ENCODE results near the gene SYNDIG1. TPM values are rescaled to one million over a fixed set of nuclear protein-coding genes. Genes with fewer than 3 reads are reported as not detected.

SYNDIG1 gene
- total RNA-seq, 4 donors from 2014 or later: 0.20 to 1.3 (median 0.66) TPM; not detected in 1

GRCh38 chr20:24633521-24633920, 164.1 kb downstream of the SYNDIG1 start:
- no peak overlapping the region for H3K27ac ChIP-seq
- H3K9me3 ChIP-seq: no peaks in the 10 kb centered on the region
- H3K27me3 ChIP-seq: no peaks in the 10 kb centered on the region
- no peak for DNase-seq
- TF ChIP-seq POLR2A (IDR thresholded peaks at IDR 0.05) (no peak), CTCF (IDR thresholded peaks at IDR 0.05 in 4 of 5, conservative IDR thresholded peaks at IDR 0.05 in 1 of 5) (no peak)
- H3K4me3 ChIP-seq: no peak overlapping the region
- in situ Hi-C loops (cut with MboI; ENCODE audit: low sequenced_read_pairs in 4 of 4): no loop called here
- H3K36me3 ChIP-seq: no peaks in the 10 kb centered on the region
- intact Hi-C loops (cut with DNase I; ENCODE audit: low total_unique reads): no loop called here
- H3K4me1 ChIP-seq: no peaks in the 10 kb centered on the region
- no peak for ATAC-seq

GRCh38 chr20:24634855-24635254, 165.4 kb downstream of the SYNDIG1 start:
- no peak for TF ChIP-seq POLR2A (IDR thresholded peaks at IDR 0.05)
- Histone ChIP-seq H3K9me3 (no peaks in the 10 kb centered on the region), H3K27ac (no peak overlapping the region), H3K36me3 (no peaks in the 10 kb centered on the region), H3K27me3 (no peaks in the 10 kb centered on the region), H3K4me3 (no peak overlapping the region), H3K4me1 (no peaks in the 10 kb centered on the region)
- ATAC-seq: no peak
- DNase-seq: no peak
- intact Hi-C loops (cut with DNase I; ENCODE audit: low total_unique reads): no loop called here
- in situ Hi-C loops (cut with MboI; ENCODE audit: low sequenced_read_pairs in 4 of 4): no loop called here

- Histone ChIP-seq H3K27ac (no peak overlapping the region), H3K4me1 (no peaks in the 10 kb centered on the region), H3K27me3 (no peaks in the 10 kb centered on the region), H3K4me3 (no peak overlapping the region), H3K9me3 (no peaks in the 10 kb centered on the region), H3K36me3 (no peaks in the 10 kb centered on the region)
- DNase-seq (no peak), ATAC-seq (no peak)
- intact Hi-C loops (cut with DNase I; ENCODE audit: low total_unique reads) (no loop called here), in situ Hi-C loops (cut with MboI; ENCODE audit: low sequenced_read_pairs in 4 of 4) (no loop called here)
- no peak for TF ChIP-seq CTCF (IDR thresholded peaks at IDR 0.05 in 4 of 5, conservative IDR thresholded peaks at IDR 0.05 in 1 of 5)
- TF ChIP-seq POLR2A (IDR thresholded peaks at IDR 0.05): no peak
These were observed 167.2 kb downstream of the SYNDIG1 start for GRCh38 chr20:24636626-24637025.

GRCh38 chr20:24637087-24637486, 167.7 kb downstream of the SYNDIG1 start:
- in situ Hi-C loops (cut with MboI; ENCODE audit: low sequenced_read_pairs in 4 of 4): no loop called here
- TF ChIP-seq CTCF (IDR thresholded peaks at IDR 0.05 in 4 of 5, conservative IDR thresholded peaks at IDR 0.05 in 1 of 5) (no peak), POLR2A (IDR thresholded peaks at IDR 0.05) (no peak)
- intact Hi-C loops (cut with DNase I; ENCODE audit: low total_unique reads): no loop called here

GRCh38 chr20:24637941-24638340, 168.5 kb downstream of the SYNDIG1 start:
- Histone ChIP-seq H3K4me3 (no peak overlapping the region), H3K4me1 (no peaks in the 10 kb centered on the region), H3K27me3 (no peaks in the 10 kb centered on the region), H3K27ac (no peak overlapping the region), H3K9me3 (no peaks in the 10 kb centered on the region), H3K36me3 (no peaks in the 10 kb centered on the region)
- ATAC-seq: no peak
- intact Hi-C loops (cut with DNase I; ENCODE audit: low total_unique reads) (no loop called here), in situ Hi-C loops (cut with MboI; ENCODE audit: low sequenced_read_pairs in 4 of 4) (no loop called here)
- no peak for DNase-seq
- TF ChIP-seq POLR2A (IDR thresholded peaks at IDR 0.05) (no peak), CTCF (IDR thresholded peaks at IDR 0.05 in 4 of 5, conservative IDR thresholded peaks at IDR 0.05 in 1 of 5) (no peak)

More at GRCh38 chr20:24637087-24637486, 167.7 kb downstream of the SYNDIG1 start:
- Histone ChIP-seq H3K36me3 (no peaks in the 10 kb centered on the region), H3K4me3 (no peak overlapping the region), H3K27me3 (no peaks in the 10 kb centered on the region), H3K4me1 (no peaks in the 10 kb centered on the region), H3K9me3 (no peaks in the 10 kb centered on the region), H3K27ac (no peak overlapping the region)
- no peak for DNase-seq
- ATAC-seq: no peak

Data from gastrocnemius medialis (tissue), 4 donors.